ENCODE measurements around the gene ATP13A3. TPM values are rescaled to one million over a fixed set of nuclear protein-coding genes. Genes with fewer than 3 reads are reported as not detected.

Gene ATP13A3
- total RNA-seq, 1 donor from 2014 or later, result 79.2 TPM

GRCh38 chr3:194440756-194441155 lies 46.0 kb downstream of the ATP13A3 start:
- Mint-ChIP-seq H3K4me3 (ENCODE audit: unreplicated experiment) (no peak overlapping the region), H3K27me3 (ENCODE audit: low read depth, unreplicated experiment) (no peaks in the 10 kb centered on the region), H3K36me3 (ENCODE audit: low read depth, unreplicated experiment) (peaks cover 16% of the 10 kb centered on the region), H3K9me3 (ENCODE audit: unreplicated experiment) (no peaks in the 10 kb centered on the region), H3K27ac (ENCODE audit: unreplicated experiment) (no peak overlapping the region), H3K4me1 (ENCODE audit: low read depth, unreplicated experiment) (peaks cover 10% of the 10 kb centered on the region)
- no peak overlapping the region for H3K4me2 ChIP-seq (ENCODE audit: low read length)
- H3K27me3 ChIP-seq (ENCODE audit: insufficient read depth, low read length), result no peaks in the 10 kb centered on the region
- FAIRE-seq (no peak), DNase-seq (ENCODE audit: low read depth) (no peak)
- no peak overlapping the region for H3K9ac ChIP-seq (ENCODE audit: low read length)
- no peaks in the 10 kb centered on the region for H3K79me2 ChIP-seq (ENCODE audit: insufficient read depth, low read length)
- TF ChIP-seq CTCF (IDR thresholded peaks at IDR 0.05; ENCODE audit: insufficient read depth, low read depth, low read length) (no peak), EZH2 (IDR thresholded peaks at IDR 0.05; ENCODE audit: insufficient read depth, low read length) (no peak)
- no peak overlapping the region for H3K4me3 ChIP-seq (ENCODE audit: insufficient read depth, low read depth, low read length)
- H3K9me3 ChIP-seq (ENCODE audit: insufficient read depth, low read depth, low read length), result no peaks in the 10 kb centered on the region
- H4K20me1 ChIP-seq (ENCODE audit: insufficient read depth, low read length), result peaks cover 23% of the 10 kb centered on the region
- H3K4me1 ChIP-seq (ENCODE audit: insufficient read depth, low read length), result no peaks in the 10 kb centered on the region
- no peak overlapping the region for H3K27ac ChIP-seq (ENCODE audit: low read depth, low read length)
- H3K36me3 ChIP-seq (ENCODE audit: insufficient read depth, low read length), result peaks cover 54% of the 10 kb centered on the region
- no peak overlapping the region for H2AFZ ChIP-seq (ENCODE audit: low read depth, low read length)

GRCh38 chr3:194439881-194440550 lies 46.8 kb downstream of the ATP13A3 start:
- no peaks in the 10 kb centered on the region for H3K79me2 ChIP-seq (ENCODE audit: insufficient read depth, low read length)
- H4K20me1 ChIP-seq (ENCODE audit: insufficient read depth, low read length), result peaks cover 23% of the 10 kb centered on the region
- peaks cover 10% of the 10 kb centered on the region for H3K4me1 Mint-ChIP-seq (ENCODE audit: low read depth, unreplicated experiment)
- no peak overlapping the region for H3K27ac ChIP-seq (ENCODE audit: low read depth, low read length)
- H3K27me3 Mint-ChIP-seq (ENCODE audit: low read depth, unreplicated experiment), result no peaks in the 10 kb centered on the region
- peaks cover 57% of the 10 kb centered on the region for H3K36me3 ChIP-seq (ENCODE audit: insufficient read depth, low read length)
- H3K4me1 ChIP-seq (ENCODE audit: insufficient read depth, low read length), result no peaks in the 10 kb centered on the region
- no peak overlapping the region for H3K4me3 Mint-ChIP-seq (ENCODE audit: unreplicated experiment)
- no peak overlapping the region for H3K27ac Mint-ChIP-seq (ENCODE audit: unreplicated experiment)
- H3K4me3 ChIP-seq (ENCODE audit: insufficient read depth, low read depth, low read length), result no peak overlapping the region
- no peaks in the 10 kb centered on the region for H3K9me3 ChIP-seq (ENCODE audit: insufficient read depth, low read depth, low read length)
- H3K9me3 Mint-ChIP-seq (ENCODE audit: unreplicated experiment), result no peaks in the 10 kb centered on the region
- no peak overlapping the region for H3K4me2 ChIP-seq (ENCODE audit: low read length)
- peaks cover 18% of the 10 kb centered on the region for H3K36me3 Mint-ChIP-seq (ENCODE audit: low read depth, unreplicated experiment)
- H3K9ac ChIP-seq (ENCODE audit: low read length), result no peak overlapping the region
- H3K27me3 ChIP-seq (ENCODE audit: insufficient read depth, low read length), result no peaks in the 10 kb centered on the region
- no peak overlapping the region for H2AFZ ChIP-seq (ENCODE audit: low read depth, low read length)
- TF ChIP-seq EZH2 (IDR thresholded peaks at IDR 0.05; ENCODE audit: insufficient read depth, low read length) (no peak), CTCF (IDR thresholded peaks at IDR 0.05; ENCODE audit: insufficient read depth, low read depth, low read length) (no peak)
- no peak for FAIRE-seq
- DNase-seq (ENCODE audit: low read depth), result no peak

- Histone ChIP-seq H3K36me3 (ENCODE audit: insufficient read depth, low read length) (peaks cover 71% of the 10 kb centered on the region), H3K27ac (ENCODE audit: low read depth, low read length) (no peak overlapping the region), H3K4me2 (ENCODE audit: low read length) (no peak overlapping the region), H3K27me3 (ENCODE audit: insufficient read depth, low read length) (no peaks in the 10 kb centered on the region), H4K20me1 (ENCODE audit: insufficient read depth, low read length) (peaks cover 20% of the 10 kb centered on the region), H3K79me2 (ENCODE audit: insufficient read depth, low read length) (no peaks in the 10 kb centered on the region), H3K4me1 (ENCODE audit: insufficient read depth, low read length) (peaks cover 4% of the 10 kb centered on the region), H2AFZ (ENCODE audit: low read depth, low read length) (no peak overlapping the region), H3K4me3 (ENCODE audit: insufficient read depth, low read depth, low read length) (no peak overlapping the region), H3K9ac (ENCODE audit: low read length) (no peak overlapping the region), H3K9me3 (ENCODE audit: insufficient read depth, low read depth, low read length) (no peaks in the 10 kb centered on the region)
- Mint-ChIP-seq H3K36me3 (ENCODE audit: low read depth, unreplicated experiment) (peaks cover 9% of the 10 kb centered on the region), H3K9me3 (ENCODE audit: unreplicated experiment) (no peaks in the 10 kb centered on the region), H3K4me1 (ENCODE audit: low read depth, unreplicated experiment) (no peaks in the 10 kb centered on the region), H3K4me3 (ENCODE audit: unreplicated experiment) (no peak overlapping the region), H3K27me3 (ENCODE audit: low read depth, unreplicated experiment) (no peaks in the 10 kb centered on the region), H3K27ac (ENCODE audit: unreplicated experiment) (no peak overlapping the region)
- no peak for DNase-seq (ENCODE audit: low read depth)
- TF ChIP-seq CTCF (IDR thresholded peaks at IDR 0.05; ENCODE audit: insufficient read depth, low read depth, low read length), result no peak
- no peak for TF ChIP-seq EZH2 (IDR thresholded peaks at IDR 0.05; ENCODE audit: insufficient read depth, low read length)
- no peak for FAIRE-seq
These were observed 52.3 kb downstream of the ATP13A3 start for GRCh38 chr3:194434503-194434902.
